Liver (tissue), 9 donors: ENCODE data around the gene ACKR3. TPM values are rescaled to one million over a fixed set of nuclear protein-coding genes. Genes with fewer than 3 reads are reported as not detected.
A peak's percentile ranks its signal among the peaks of the same experiment; 100 is the strongest.

Experiments used
- DNase-seq: peaks from one replicate; pipeline ENCODE4 v3.0.0-alpha.2; 2017; ENCODE audit warnings: low spot score
- H3K27ac ChIP-seq, 2 donors: one replicate each; pipeline ENCODE4 v1.7.0; 2013; ENCODE audit warnings: inconsistent platforms in 2 of 2, low read length in 2 of 2, control low read depth in 1 of 2, low read depth in 1 of 2, mild to moderate bottlenecking in 1 of 2
- H3K27me3 ChIP-seq, 4 donors: one replicate each; pipeline versions ENCODE4 v1.6.1 to v1.7.0; 2013; ENCODE audit warnings: low read length in 3 of 4, inconsistent platforms in 1 of 4, mild to moderate bottlenecking in 1 of 4, moderate library complexity in 1 of 4; ENCODE audit not compliant: control insufficient read depth in 4 of 4, insufficient read depth in 4 of 4
- H3K36me3 ChIP-seq, 4 donors: one replicate each; pipeline versions ENCODE4 v1.6.1 to v1.7.0; 2013; ENCODE audit warnings: low read length in 3 of 4, mild to moderate bottlenecking in 3 of 4, low read depth in 1 of 4, moderate library complexity in 1 of 4; ENCODE audit not compliant: control insufficient read depth in 4 of 4, insufficient read depth in 3 of 4
- H3K4me1 ChIP-seq, 4 donors: one replicate each; pipeline versions ENCODE4 v1.6.1 to v1.7.0; 2013; ENCODE audit warnings: low read length in 3 of 4, mild to moderate bottlenecking in 3 of 4, moderate library complexity in 1 of 4; ENCODE audit not compliant: control insufficient read depth in 4 of 4, insufficient read depth in 4 of 4
- H3K4me3 ChIP-seq, 3 donors: one replicate each; pipeline versions ENCODE4 v1.6.1 to v1.7.0; 2013; ENCODE audit warnings: low read length in 3 of 3, control low read depth in 1 of 3, low read depth in 1 of 3, mild to moderate bottlenecking in 1 of 3
- H3K9ac ChIP-seq, 2 donors: one replicate each; pipeline ENCODE4 v1.7.0; 2013; ENCODE audit warnings: low read length in 2 of 2, mild to moderate bottlenecking in 2 of 2, moderate library complexity in 2 of 2, control low read depth in 1 of 2, low read depth in 1 of 2
- H3K9me3 ChIP-seq, 4 donors: one replicate each; pipeline versions ENCODE4 v1.6.1 to v1.7.0; 2013; ENCODE audit warnings: low read length in 3 of 4; ENCODE audit not compliant: control insufficient read depth in 4 of 4
- EGR1 ChIP-seq, 2 donors: IDR thresholded peaks; 2 replicates each; pipeline ENCODE4 v1.6.1; 2016 to 2018; ENCODE audit warnings: antibody characterized with exemption in 2 of 2, low read depth in 2 of 2
- FOXA1 ChIP-seq: IDR thresholded peaks from 2 replicates; pipeline ENCODE4 v1.6.1; 2016; ENCODE audit warnings: antibody characterized with exemption
- GABPA ChIP-seq, 2 donors: IDR thresholded peaks in 1 of 2; conservative IDR thresholded peaks in 1 of 2; 2 replicates each; pipeline ENCODE4 v1.6.1; 2016; ENCODE audit warnings: antibody characterized with exemption in 2 of 2, mild to moderate bottlenecking in 1 of 2, moderate library complexity in 1 of 2
- HNF4A ChIP-seq, 2 donors: conservative IDR thresholded peaks; 2 replicates each; pipeline ENCODE4 v1.6.1; 2016; ENCODE audit warnings: antibody characterized with exemption in 2 of 2, mild to moderate bottlenecking in 2 of 2
- HNF4G ChIP-seq: IDR thresholded peaks from 2 replicates; pipeline ENCODE4 v1.6.1; 2016; ENCODE audit warnings: antibody characterized with exemption
- JUND ChIP-seq, 2 donors: IDR thresholded peaks; 2 replicates each; pipeline ENCODE4 v1.6.1; 2016; ENCODE audit warnings: antibody characterized with exemption in 2 of 2
- RXRA ChIP-seq, 2 donors: IDR thresholded peaks; 2 replicates each; pipeline ENCODE4 v1.6.1; 2017 to 2018; ENCODE audit warnings: antibody characterized with exemption in 2 of 2, mild to moderate bottlenecking in 1 of 2
- SP1 ChIP-seq: IDR thresholded peaks from 2 replicates; pipeline ENCODE4 v1.6.1; 2018; ENCODE audit warnings: antibody characterized with exemption, mild to moderate bottlenecking
- YY1 ChIP-seq: IDR thresholded peaks from 2 replicates; pipeline ENCODE4 v1.6.1; 2016; ENCODE audit warnings: antibody characterized with exemption, mild to moderate bottlenecking
- WGBS: extraction: QIAGEN DNeasy Blood & Tissue Kit; methylation state at CpG from one replicate; pipeline ENCODE4 v1.1.7; 2013; 5-methylcytosine and 5-hydroxymethylcytosine counted together
- polyA plus RNA-seq, 2 donors: library from polyadenylated mRNA; stranded (reverse) in 1 of 2; unstranded in 1 of 2; fragments of 200-250 nt in 1 of 2; fragments of >200 nt in 1 of 2; fragmentation: Nextera tagmentation in 1 of 2; extraction: Ambion mirVana in 1 of 2; gene quantifications; one replicate each; pipeline versions ENCODE4 v1.2.1 to v1.2.3, GENCODE V29; 2013 to 2015
- total RNA-seq, 2 donors: library from RNA; depleted of rRNA; stranded (reverse); fragments of >200 nt; gene quantifications; one replicate each; pipeline ENCODE4 v1.2.3, GENCODE V29; 2014
- TF ChIP-seq, protein P1 (sequence below): fragments of 150-350 bp; IDR thresholded peaks from 2 replicates; pipeline ENCODE4 v1.5.1; 2017; ENCODE audit warnings: improper control_type of control experiment, low read depth, low read length; ENCODE audit not compliant: missing input control
- TF ChIP-seq, protein P2 (sequence below): IDR thresholded peaks from 2 replicates; pipeline ENCODE4 v1.6.1; 2016; ENCODE audit warnings: antibody characterized with exemption
- TF ChIP-seq, protein P3 (sequence below): IDR thresholded peaks from 2 replicates; pipeline ENCODE4 v1.6.1; 2016; ENCODE audit warnings: antibody characterized with exemption
- TF ChIP-seq, protein P4 (sequence below): IDR thresholded peaks from 2 replicates; pipeline ENCODE4 v1.6.1; 2016; ENCODE audit warnings: antibody characterized with exemption, mild to moderate bottlenecking
- donor health status: healthy.
- donor health status: healthy.
- donor health status: healthy.
- donor health status: healthy.
- donor health status: healthy.

Gene ACKR3
- total and polyA plus RNA-seq, 4 donors: 1.6 to 6.0 (median 3.0) TPM

DNA sequence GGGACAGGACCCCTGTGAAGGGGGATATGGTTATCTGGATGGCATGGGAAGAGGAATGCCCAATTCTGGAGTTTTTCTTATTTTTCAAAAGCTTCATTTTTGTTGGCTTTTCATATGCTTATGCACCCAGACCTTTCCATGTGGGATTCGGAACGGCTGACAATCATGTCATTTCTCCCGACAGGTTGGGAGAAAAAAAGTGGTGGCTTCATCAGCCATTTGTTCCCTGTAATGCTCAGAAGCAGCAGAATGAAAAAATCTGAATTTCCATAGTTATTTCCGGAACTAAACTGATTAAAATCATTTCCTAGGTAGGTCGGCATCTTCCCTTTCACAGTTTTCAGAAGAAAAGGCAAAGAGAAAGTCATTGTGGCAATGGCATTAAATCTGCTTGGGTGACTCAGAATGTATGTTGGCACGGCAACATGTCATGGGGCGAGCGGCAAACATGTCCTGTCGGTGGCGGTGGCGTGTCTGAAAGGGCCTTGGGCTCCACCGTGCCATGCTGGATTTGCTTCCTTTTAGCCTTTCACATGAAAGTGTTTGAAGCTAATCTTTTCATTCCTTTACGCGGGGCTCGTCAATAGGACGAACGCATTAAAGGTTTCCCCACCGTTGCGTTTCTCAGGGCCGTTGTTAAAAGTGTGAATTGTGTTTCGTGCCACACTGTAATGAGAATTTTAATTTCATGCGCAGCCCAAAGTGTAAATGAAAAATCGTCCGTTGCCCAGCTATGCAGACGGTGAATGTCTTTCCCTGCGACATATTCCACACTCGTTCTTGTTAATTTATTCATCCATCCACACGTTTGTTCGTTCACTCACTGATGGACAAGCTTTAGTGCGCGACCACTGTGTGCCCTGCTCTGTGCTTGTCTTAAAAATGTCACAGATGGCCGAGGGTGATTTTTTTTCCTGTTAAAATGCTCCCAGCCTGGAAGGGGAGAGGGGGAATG is 18.5 kb downstream of the ACKR3 start:
- H3K4me3 ChIP-seq: no peak overlapping the region
- TF ChIP-seq, protein P1, sequence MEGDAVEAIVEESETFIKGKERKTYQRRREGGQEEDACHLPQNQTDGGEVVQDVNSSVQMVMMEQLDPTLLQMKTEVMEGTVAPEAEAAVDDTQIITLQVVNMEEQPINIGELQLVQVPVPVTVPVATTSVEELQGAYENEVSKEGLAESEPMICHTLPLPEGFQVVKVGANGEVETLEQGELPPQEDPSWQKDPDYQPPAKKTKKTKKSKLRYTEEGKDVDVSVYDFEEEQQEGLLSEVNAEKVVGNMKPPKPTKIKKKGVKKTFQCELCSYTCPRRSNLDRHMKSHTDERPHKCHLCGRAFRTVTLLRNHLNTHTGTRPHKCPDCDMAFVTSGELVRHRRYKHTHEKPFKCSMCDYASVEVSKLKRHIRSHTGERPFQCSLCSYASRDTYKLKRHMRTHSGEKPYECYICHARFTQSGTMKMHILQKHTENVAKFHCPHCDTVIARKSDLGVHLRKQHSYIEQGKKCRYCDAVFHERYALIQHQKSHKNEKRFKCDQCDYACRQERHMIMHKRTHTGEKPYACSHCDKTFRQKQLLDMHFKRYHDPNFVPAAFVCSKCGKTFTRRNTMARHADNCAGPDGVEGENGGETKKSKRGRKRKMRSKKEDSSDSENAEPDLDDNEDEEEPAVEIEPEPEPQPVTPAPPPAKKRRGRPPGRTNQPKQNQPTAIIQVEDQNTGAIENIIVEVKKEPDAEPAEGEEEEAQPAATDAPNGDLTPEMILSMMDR: no peak
- TF ChIP-seq FOXA1 (no peak), GABPA (IDR thresholded peaks at IDR 0.05 in 1 of 2, conservative IDR thresholded peaks at IDR 0.05 in 1 of 2) (no peak), YY1 (no peak), JUND (IDR thresholded peaks at IDR 0.05) (no peak), HNF4A (conservative IDR thresholded peaks at IDR 0.05) (no peak), HNF4G (no peak), EGR1 (IDR thresholded peaks at IDR 0.05; ENCODE audit: low read depth in 2 of 2) (no peak)
- TF ChIP-seq, protein P2, sequence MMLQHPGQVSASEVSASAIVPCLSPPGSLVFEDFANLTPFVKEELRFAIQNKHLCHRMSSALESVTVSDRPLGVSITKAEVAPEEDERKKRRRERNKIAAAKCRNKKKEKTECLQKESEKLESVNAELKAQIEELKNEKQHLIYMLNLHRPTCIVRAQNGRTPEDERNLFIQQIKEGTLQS: no peak
- TF ChIP-seq, protein P3, sequence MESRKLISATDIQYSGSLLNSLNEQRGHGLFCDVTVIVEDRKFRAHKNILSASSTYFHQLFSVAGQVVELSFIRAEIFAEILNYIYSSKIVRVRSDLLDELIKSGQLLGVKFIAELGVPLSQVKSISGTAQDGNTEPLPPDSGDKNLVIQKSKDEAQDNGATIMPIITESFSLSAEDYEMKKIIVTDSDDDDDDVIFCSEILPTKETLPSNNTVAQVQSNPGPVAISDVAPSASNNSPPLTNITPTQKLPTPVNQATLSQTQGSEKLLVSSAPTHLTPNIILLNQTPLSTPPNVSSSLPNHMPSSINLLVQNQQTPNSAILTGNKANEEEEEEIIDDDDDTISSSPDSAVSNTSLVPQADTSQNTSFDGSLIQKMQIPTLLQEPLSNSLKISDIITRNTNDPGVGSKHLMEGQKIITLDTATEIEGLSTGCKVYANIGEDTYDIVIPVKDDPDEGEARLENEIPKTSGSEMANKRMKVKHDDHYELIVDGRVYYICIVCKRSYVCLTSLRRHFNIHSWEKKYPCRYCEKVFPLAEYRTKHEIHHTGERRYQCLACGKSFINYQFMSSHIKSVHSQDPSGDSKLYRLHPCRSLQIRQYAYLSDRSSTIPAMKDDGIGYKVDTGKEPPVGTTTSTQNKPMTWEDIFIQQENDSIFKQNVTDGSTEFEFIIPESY: no peak
- no peak overlapping the region for H3K27ac ChIP-seq
- no peaks in the 10 kb centered on the region for H3K36me3 ChIP-seq
- no peak overlapping the region for H3K9ac ChIP-seq
- H3K27me3 ChIP-seq: no peaks in the 10 kb centered on the region
- DNase-seq: no peak
- WGBS: 96% methylated on average over 32 of the region's 32 CpGs
- no peaks in the 10 kb centered on the region for H3K4me1 ChIP-seq
- no peaks in the 10 kb centered on the region for H3K9me3 ChIP-seq

DNA sequence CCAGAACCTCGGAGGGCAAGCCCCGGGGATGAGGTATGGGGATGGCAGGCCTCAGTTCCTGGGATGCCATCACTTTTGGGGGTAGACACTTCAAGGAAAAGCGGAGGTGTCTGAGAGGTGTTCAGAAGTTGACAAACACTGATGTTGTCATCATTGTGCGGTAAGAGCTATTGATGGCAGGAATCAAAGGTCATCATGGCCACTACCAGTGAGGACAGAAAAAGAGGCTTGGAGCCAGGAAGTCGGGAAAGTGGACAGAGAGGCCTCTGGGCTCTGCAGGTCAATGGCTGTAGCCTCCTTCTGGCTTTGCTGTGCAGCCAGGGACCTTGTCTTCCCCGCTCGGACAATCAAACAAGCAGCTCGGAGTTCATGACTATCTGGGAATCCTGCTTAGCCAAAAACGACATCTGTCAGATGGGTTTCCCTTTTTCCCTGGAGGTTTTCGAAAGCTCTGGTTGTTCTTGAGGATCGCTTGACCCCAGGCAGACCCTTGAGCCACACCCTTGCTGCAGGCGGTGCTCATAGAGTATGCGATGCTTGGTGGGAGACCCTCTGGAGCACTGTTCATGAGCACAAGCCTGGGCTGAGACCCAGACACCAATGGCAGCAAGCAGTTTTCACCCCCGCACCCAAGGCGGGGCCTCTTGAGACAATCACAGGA is 19.4 kb downstream of the ACKR3 start:
- no peak for TF ChIP-seq HNF4G
- no peak for TF ChIP-seq RXRA (IDR thresholded peaks at IDR 0.05)
- peak; percentile 29 to 50 for TF ChIP-seq HNF4A (conservative IDR thresholded peaks at IDR 0.05)
- H3K27me3 ChIP-seq: no peaks in the 10 kb centered on the region
- H3K4me3 ChIP-seq: no peak overlapping the region
- H3K27ac ChIP-seq: no peak overlapping the region
- 86% methylated on average over 15 of the region's 15 CpGs for WGBS
- DNase-seq: no peak
- no peaks in the 10 kb centered on the region for H3K36me3 ChIP-seq
- H3K4me1 ChIP-seq: no peaks in the 10 kb centered on the region
- H3K9ac ChIP-seq: no peak overlapping the region
- no peaks in the 10 kb centered on the region for H3K9me3 ChIP-seq

DNA sequence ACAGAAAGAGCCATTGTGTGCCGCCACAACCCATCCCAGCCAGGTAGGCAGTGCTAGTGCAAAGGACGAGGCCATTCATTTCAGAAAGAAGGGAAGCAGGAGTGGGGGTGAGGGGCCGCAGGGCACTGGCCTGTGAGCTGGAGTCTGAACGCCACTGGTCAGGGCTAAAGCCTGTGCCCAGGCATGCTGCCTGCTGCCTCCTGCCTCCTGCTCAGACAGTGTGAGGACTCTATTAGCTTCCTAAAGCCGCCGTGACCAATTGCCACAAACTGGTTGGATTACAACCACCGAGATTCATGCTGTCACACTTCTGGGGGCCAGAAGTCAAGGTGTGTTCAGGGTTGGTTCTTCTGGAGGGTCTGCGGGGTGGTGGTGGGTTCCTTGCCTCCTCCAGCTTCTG is 21.2 kb downstream of the ACKR3 start:
- H3K9ac ChIP-seq: no peak overlapping the region
- no peak for TF ChIP-seq YY1
- TF ChIP-seq, protein P4, sequence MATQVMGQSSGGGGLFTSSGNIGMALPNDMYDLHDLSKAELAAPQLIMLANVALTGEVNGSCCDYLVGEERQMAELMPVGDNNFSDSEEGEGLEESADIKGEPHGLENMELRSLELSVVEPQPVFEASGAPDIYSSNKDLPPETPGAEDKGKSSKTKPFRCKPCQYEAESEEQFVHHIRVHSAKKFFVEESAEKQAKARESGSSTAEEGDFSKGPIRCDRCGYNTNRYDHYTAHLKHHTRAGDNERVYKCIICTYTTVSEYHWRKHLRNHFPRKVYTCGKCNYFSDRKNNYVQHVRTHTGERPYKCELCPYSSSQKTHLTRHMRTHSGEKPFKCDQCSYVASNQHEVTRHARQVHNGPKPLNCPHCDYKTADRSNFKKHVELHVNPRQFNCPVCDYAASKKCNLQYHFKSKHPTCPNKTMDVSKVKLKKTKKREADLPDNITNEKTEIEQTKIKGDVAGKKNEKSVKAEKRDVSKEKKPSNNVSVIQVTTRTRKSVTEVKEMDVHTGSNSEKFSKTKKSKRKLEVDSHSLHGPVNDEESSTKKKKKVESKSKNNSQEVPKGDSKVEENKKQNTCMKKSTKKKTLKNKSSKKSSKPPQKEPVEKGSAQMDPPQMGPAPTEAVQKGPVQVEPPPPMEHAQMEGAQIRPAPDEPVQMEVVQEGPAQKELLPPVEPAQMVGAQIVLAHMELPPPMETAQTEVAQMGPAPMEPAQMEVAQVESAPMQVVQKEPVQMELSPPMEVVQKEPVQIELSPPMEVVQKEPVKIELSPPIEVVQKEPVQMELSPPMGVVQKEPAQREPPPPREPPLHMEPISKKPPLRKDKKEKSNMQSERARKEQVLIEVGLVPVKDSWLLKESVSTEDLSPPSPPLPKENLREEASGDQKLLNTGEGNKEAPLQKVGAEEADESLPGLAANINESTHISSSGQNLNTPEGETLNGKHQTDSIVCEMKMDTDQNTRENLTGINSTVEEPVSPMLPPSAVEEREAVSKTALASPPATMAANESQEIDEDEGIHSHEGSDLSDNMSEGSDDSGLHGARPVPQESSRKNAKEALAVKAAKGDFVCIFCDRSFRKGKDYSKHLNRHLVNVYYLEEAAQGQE: no peak
- TF ChIP-seq SP1: no peak
- WGBS: 94% methylated on average over 8 of the region's 8 CpGs
- DNase-seq: no peak
- H3K27ac ChIP-seq: no peak overlapping the region
- no peaks in the 10 kb centered on the region for H3K36me3 ChIP-seq
- H3K4me3 ChIP-seq: no peak overlapping the region
- H3K27me3 ChIP-seq: no peaks in the 10 kb centered on the region
- H3K4me1 ChIP-seq: no peaks in the 10 kb centered on the region
- no peaks in the 10 kb centered on the region for H3K9me3 ChIP-seq
